NCI-H2029 (cell line): ENCODE data around the gene STAT2.
A peak's percentile ranks its signal among the peaks of the same experiment; 100 is the strongest.
"Not testable (repeated sequence)": the region's sequence is repeated elsewhere in the genome, so short reads cannot be mapped to it uniquely, and the experiment has no call there.

Experiments used
- DNase-seq: peaks from one replicate; lab custom pipeline; 2025; lab: John Stamatoyannopoulos, UW

STAT2 gene

GRCh38 chr12:56326126-56326525 is 33.8 kb downstream of the STAT2 start:
- no peak for DNase-seq

- no peak for DNase-seq
Observed at GRCh38 chr12:56324206-56324605, 35.7 kb downstream of the STAT2 start.

- not testable (repeated sequence) for DNase-seq
Observed at GRCh38 chr12:56321610-56322009, 38.3 kb downstream of the STAT2 start.

GRCh38 chr12:56321027-56321426 is 38.9 kb downstream of the STAT2 start:
- no peak for DNase-seq

- DNase-seq: no peak
Observed at GRCh38 chr12:56317675-56318074, 42.2 kb downstream of the STAT2 start.

- DNase-seq: peak; percentile 96
Observed at GRCh38 chr12:56315622-56316473, 44.1 kb downstream of the STAT2 start, which contains the start of gene CNPY2. CNPY2 (minus strand) TSS chr12:56315988; CDS start chr12:56315217, 771 bp downstream.

- DNase-seq: no peak
Observed at GRCh38 chr12:56315249-56315621, 44.7 kb downstream of the STAT2 start.

- DNase-seq: no peak
Observed at GRCh38 chr12:56311003-56311402, 48.9 kb downstream of the STAT2 start.

GRCh38 chr12:56308714-56309113 is 51.2 kb downstream of the STAT2 start:
- no peak for DNase-seq

GRCh38 chr12:56307221-56307965 is 52.5 kb downstream of the STAT2 start:
- no peak for DNase-seq

GRCh38 chr12:56304872-56305590 is 54.9 kb downstream of the STAT2 start:
- DNase-seq: no peak

- DNase-seq: no peak
Observed at GRCh38 chr12:56304276-56304675, 55.6 kb downstream of the STAT2 start.

GRCh38 chr12:56300644-56301464 is 59.1 kb downstream of the STAT2 start:
- DNase-seq: peak; percentile 80

- peak; percentile 98 for DNase-seq
Observed at GRCh38 chr12:56299853-56300643, 59.9 kb downstream of the STAT2 start, which contains the start of gene CS. CS (minus strand) TSS chr12:56300330; CDS start chr12:56300201, 129 bp downstream.

GRCh38 chr12:56299308-56299852 is 60.5 kb downstream of the STAT2 start:
- no peak for DNase-seq

GRCh38 chr12:56298828-56299227 is 61.1 kb downstream of the STAT2 start:
- no peak for DNase-seq

- no peak for DNase-seq
Observed at GRCh38 chr12:56297400-56297799, 62.5 kb downstream of the STAT2 start.

- no peak for DNase-seq
Observed at GRCh38 chr12:56296295-56296694, 63.6 kb downstream of the STAT2 start.

- DNase-seq: no peak
Observed at GRCh38 chr12:56293795-56294194, 66.1 kb downstream of the STAT2 start.
